Large intestine (tissue), 12 donors: ENCODE results near the gene F11R. TPM values are rescaled to one million over a fixed set of nuclear protein-coding genes. Genes with fewer than 3 reads are reported as not detected.
"Not testable (repeated sequence)": the region's sequence is repeated elsewhere in the genome, so short reads cannot be mapped to it uniquely, and the experiment has no call there.

Experiments
- DNase-seq, 2 donors: peaks; one replicate each; pipeline versions ENCODE4 v3.0.0 to v3.0.0-alpha.2; 2013
- H3K27ac ChIP-seq: one replicate; pipeline ENCODE4 v1.5.1; 2013; ENCODE audit warnings: low read length
- H3K27me3 ChIP-seq: 2 replicates; pipeline ENCODE4 v1.6.1; 2013; ENCODE audit warnings: low read length; ENCODE audit not compliant: control insufficient read depth, insufficient read depth
- H3K36me3 ChIP-seq: 2 replicates; pipeline ENCODE4 v1.6.1; 2013; ENCODE audit warnings: low read length; ENCODE audit not compliant: control insufficient read depth, insufficient read depth
- H3K4me1 ChIP-seq: one replicate; pipeline ENCODE4 v1.6.1; 2013; ENCODE audit warnings: low read length; ENCODE audit not compliant: control insufficient read depth, insufficient read depth
- H3K4me3 ChIP-seq: one replicate; pipeline ENCODE4 v1.5.1; 2013; ENCODE audit warnings: low read length
- H3K9me3 ChIP-seq: one replicate; pipeline ENCODE4 v1.6.1; 2013; ENCODE audit warnings: mild to moderate bottlenecking, low read depth, low read length, moderate library complexity; ENCODE audit not compliant: control insufficient read depth
- WGBS: methylation state at CpG from one replicate; pipeline ENCODE4 v1.1.5; 2013; ENCODE audit warnings: low lambda C conversion rate; ENCODE audit not compliant: insufficient coverage; 5-methylcytosine and 5-hydroxymethylcytosine counted together
- long read RNA-seq, 11 donors: transcript quantifications; one replicate each; lab custom pipeline, GENCODE V29; 2026
- polyA plus RNA-seq: library from polyadenylated mRNA; unstranded; fragments of 120-200 nt; gene quantifications from one replicate; pipeline ENCODE4 v1.2.1, GENCODE V29; 2013

F11R gene
- 132 TPM for polyA plus RNA-seq
- long read RNA-seq, donor 1, partial matches to known transcripts: 20 of 20 reads
- long read RNA-seq, donor 1, other reads (novel, unspliced or antisense): 0 of 20 reads
- long read RNA-seq, donor 2, partial matches to known transcripts: 69 of 69 reads
- long read RNA-seq, donor 2, other reads (novel, unspliced or antisense): 0 of 69 reads
- long read RNA-seq, donor 3: 0 reads
- long read RNA-seq, donor 4, partial matches to known transcripts: 7 of 7 reads
- long read RNA-seq, donor 4, other reads (novel, unspliced or antisense): 0 of 7 reads
- long read RNA-seq, donor 5, partial matches to known transcripts: 0 of 16 reads
- long read RNA-seq, donor 5, other reads (novel, unspliced or antisense): 16 of 16 reads
- long read RNA-seq, donor 6, partial matches to known transcripts: 28 of 28 reads
- long read RNA-seq, donor 6, other reads (novel, unspliced or antisense): 0 of 28 reads
- long read RNA-seq, donor 7, partial matches to known transcripts: 6 of 6 reads
- long read RNA-seq, donor 7, other reads (novel, unspliced or antisense): 0 of 6 reads
- long read RNA-seq, donor 8, partial matches to known transcripts: 42 of 43 reads
- long read RNA-seq, donor 8, other reads (novel, unspliced or antisense): 0 of 43 reads
- long read RNA-seq, donor 9, partial matches to known transcripts: 23 of 23 reads
- long read RNA-seq, donor 9, other reads (novel, unspliced or antisense): 0 of 23 reads
- long read RNA-seq, donor 10, partial matches to known transcripts: 26 of 26 reads
- long read RNA-seq, donor 10, other reads (novel, unspliced or antisense): 0 of 26 reads
- long read RNA-seq, donor 11, partial matches to known transcripts: 16 of 16 reads
- long read RNA-seq, donor 11, other reads (novel, unspliced or antisense): 0 of 16 reads

- DNase-seq: peak in 1 of 2 donors; percentile 62
- H3K36me3 ChIP-seq: no peaks in the 10 kb centered on the region
- H3K9me3 ChIP-seq: no peaks in the 10 kb centered on the region
- H3K27ac ChIP-seq: peak within 1 kb of the TSS; percentile 98
- H3K4me3 ChIP-seq: peak within 1 kb of the TSS; percentile 70
- no CpG with 5 or more reads among the region's 36 CpGs for WGBS
- H3K4me1 ChIP-seq: peaks cover 28% of the 10 kb centered on the region
- H3K27me3 ChIP-seq: no peaks in the 10 kb centered on the region
These were observed at the start of gene F11R for GRCh38 chr1:161020509-161021164. Gene F11R (minus strand): TSS chr1:161021152. CDS start chr1:161021073, 79 bp downstream.

GRCh38 chr1:161069731-161070270 is 48.8 kb upstream of the F11R start, which contains the start of gene ARHGAP30:
Gene ARHGAP30 (minus strand): TSS chr1:161069891. CDS start chr1:161069624, 267 bp downstream.
- peak in 1 of 2 donors; percentile 28 for DNase-seq
- Histone ChIP-seq H3K4me1 (no peaks in the 10 kb centered on the region), H3K9me3 (no peaks in the 10 kb centered on the region), H3K27ac (no peak within 1 kb of the TSS), H3K4me3 (peak within 1 kb of the TSS; percentile 23), H3K27me3 (no peaks in the 10 kb centered on the region), H3K36me3 (no peaks in the 10 kb centered on the region)
- WGBS: no CpG with 5 or more reads among the region's 9 CpGs

DNA sequence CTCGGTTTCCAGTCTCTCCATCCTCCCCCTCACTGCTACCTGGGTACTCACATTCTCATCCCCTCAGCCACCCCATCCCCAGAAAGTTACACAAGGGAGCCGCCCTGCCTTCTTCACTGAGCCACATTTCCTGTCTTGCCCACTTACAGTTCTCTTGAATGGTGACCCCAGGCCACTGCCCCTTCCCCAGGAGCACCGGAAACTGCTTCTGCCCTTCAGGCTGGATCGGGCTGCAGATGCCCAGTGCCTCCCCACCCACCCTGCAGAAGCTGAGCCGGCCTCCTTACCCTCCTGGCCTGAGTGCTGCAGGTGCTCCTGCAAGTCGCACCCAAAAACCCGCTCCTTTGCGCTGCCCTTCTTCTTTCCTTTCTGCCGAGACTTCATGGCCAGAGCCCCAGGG is 48.3 kb upstream of the F11R start:
- Histone ChIP-seq H3K9me3 (no peaks in the 10 kb centered on the region), H3K36me3 (no peaks in the 10 kb centered on the region), H3K4me3 (peak overlapping the region; percentile 23), H3K27ac (no peak overlapping the region), H3K4me1 (no peaks in the 10 kb centered on the region), H3K27me3 (no peaks in the 10 kb centered on the region)
- WGBS: 67% methylated on average over 1 of the region's 9 CpGs
- DNase-seq: peak in 1 of 2 donors; percentile 1

DNA sequence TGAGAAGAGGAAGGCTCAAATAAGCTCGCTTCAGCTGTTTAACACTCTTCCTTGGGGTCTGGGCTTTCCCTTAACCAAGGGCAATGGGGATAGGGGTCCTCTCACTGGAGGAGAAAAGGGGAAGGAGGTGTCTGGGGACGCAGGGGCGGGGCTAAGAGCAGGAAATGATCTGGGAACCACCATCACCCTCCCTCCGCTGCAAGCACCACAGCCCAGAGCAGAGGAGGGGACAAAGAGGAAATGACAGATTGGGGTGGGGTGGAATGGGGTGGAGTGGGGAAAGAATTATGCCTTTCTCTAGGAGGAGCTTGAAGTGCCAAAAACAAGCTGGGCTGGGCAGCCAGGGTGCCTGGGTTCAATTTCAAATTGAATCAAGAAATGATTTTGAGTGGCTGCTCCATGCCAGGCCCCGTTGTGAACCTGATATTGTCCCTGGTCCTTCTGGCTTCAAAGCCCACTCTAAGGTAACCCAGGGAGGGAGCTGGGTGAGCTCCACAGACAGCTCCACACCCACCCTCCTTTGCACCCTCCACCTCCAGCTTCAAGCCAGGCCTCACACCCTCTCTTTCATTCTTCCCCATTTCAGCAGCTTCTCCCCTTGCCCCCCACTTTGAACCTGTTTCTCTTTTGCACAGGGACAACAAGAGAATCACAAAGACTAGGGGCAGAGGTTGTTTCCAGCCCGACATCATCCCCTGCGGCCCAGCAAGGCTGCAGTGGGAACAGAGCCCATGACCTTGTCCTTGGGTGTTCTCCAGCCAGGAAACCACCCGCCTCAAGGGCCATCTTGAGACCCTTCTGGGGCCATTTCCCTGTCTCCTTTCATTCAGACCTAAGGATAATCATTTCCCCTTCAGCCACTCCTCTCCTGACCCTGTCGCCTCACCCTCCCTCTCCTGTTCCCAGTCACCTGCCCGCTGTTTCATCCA is 47.6 kb upstream of the F11R start:
- 72% methylated on average over 3 of the region's 10 CpGs for WGBS
- H3K9me3 ChIP-seq: no peaks in the 10 kb centered on the region
- H3K36me3 ChIP-seq: no peaks in the 10 kb centered on the region
- peaks cover 3% of the 10 kb centered on the region for H3K27me3 ChIP-seq
- no peak for DNase-seq
- H3K4me3 ChIP-seq: peak overlapping the region; percentile 23
- no peaks in the 10 kb centered on the region for H3K4me1 ChIP-seq
- no peak overlapping the region for H3K27ac ChIP-seq

DNA sequence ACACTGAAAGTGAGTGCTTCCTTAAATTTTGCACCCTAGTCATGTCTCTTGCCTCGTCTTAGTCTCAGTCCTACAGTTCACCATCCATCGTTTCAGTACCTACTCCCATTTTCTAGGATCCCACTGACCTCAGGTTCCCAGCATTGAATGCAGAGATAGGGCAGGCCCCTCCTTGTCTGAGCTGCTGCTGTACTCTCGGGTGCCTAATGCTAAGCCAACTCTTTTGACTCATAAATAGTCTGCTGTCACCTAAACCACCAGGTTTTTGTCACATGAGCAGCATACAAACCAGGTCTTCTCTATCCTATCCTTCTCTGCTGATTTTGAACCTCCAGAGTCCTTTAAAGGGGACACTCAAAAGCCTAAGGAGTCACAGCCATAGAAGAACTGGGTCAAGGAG is 45.7 kb upstream of the F11R start:
- H3K9me3 ChIP-seq: no peaks in the 10 kb centered on the region
- no peaks in the 10 kb centered on the region for H3K36me3 ChIP-seq
- H3K4me1 ChIP-seq: no peaks in the 10 kb centered on the region
- DNase-seq: no peak
- H3K27ac ChIP-seq: no peak overlapping the region
- WGBS: 80% methylated on average over 1 of the region's 3 CpGs
- H3K27me3 ChIP-seq: peaks cover 5% of the 10 kb centered on the region
- no peak overlapping the region for H3K4me3 ChIP-seq

- not testable (repeated sequence) for H3K4me3 ChIP-seq, H3K36me3 ChIP-seq, H3K27me3 ChIP-seq, H3K4me1 ChIP-seq, H3K9me3 ChIP-seq, H3K27ac ChIP-seq, DNase-seq
- WGBS: no CpG with 5 or more reads among the region's 7 CpGs
These were observed 44.7 kb upstream of the F11R start for GRCh38 chr1:161065681-161066080.

DNA sequence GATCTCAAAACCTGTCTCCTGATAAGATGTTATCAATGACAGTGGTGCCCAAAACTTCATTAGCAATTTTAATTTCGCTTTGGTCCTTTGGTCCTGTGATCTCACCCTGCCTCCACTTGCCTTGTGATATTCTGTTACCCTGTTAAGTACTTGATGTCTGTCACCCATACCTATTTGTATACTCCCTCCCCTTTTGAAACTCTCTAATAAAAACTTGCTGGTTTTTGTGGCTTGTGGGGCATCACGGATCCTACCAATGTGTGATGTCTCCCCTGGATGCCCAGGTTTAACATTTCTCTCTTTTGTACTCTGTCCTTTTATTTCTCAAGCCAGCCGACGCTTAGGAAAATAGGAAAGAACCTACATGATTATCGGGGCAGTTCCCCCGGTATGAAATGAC is 43.0 kb upstream of the F11R start:
- H3K4me1 ChIP-seq: not testable (repeated sequence)
- WGBS: 80% methylated on average over 1 of the region's 6 CpGs

GRCh38 chr1:161061419-161061818 is 40.5 kb upstream of the F11R start:
- H3K36me3 ChIP-seq: no peaks in the 10 kb centered on the region
- WGBS: no CpG with 5 or more reads among the region's 4 CpGs

More for the DNA sequence above, 43.0 kb upstream of the F11R start:
- not testable (repeated sequence) for H3K4me3 ChIP-seq, H3K27ac ChIP-seq, H3K9me3 ChIP-seq, DNase-seq, H3K27me3 ChIP-seq, H3K36me3 ChIP-seq

GRCh38 chr1:161059293-161059692 is 38.3 kb upstream of the F11R start:
- DNase-seq: no peak
- no CpG with 5 or more reads among the region's 6 CpGs for WGBS
- H3K27ac ChIP-seq: no peak overlapping the region
- peaks cover 13% of the 10 kb centered on the region for H3K27me3 ChIP-seq
- H3K36me3 ChIP-seq: no peaks in the 10 kb centered on the region
- no peaks in the 10 kb centered on the region for H3K4me1 ChIP-seq
- H3K9me3 ChIP-seq: no peaks in the 10 kb centered on the region
- H3K4me3 ChIP-seq: no peak overlapping the region

More at GRCh38 chr1:161061419-161061818, 40.5 kb upstream of the F11R start:
- no peaks in the 10 kb centered on the region for H3K9me3 ChIP-seq
- H3K27ac ChIP-seq: no peak overlapping the region
- DNase-seq: no peak
- H3K4me1 ChIP-seq: no peaks in the 10 kb centered on the region
- H3K4me3 ChIP-seq: no peak overlapping the region
- H3K27me3 ChIP-seq: peaks cover 5% of the 10 kb centered on the region
